NCI-H1930 (cell line): Measurements from ENCODE around the gene MRPL11.

Experiments used
- DNase-seq, 2 experiments: peaks; one replicate each; lab custom pipeline; 2025; lab: John Stamatoyannopoulos, UW

The MRPL11 gene

GRCh38 chr11:66438504-66439466 is at the start of gene MRPL11:
Gene MRPL11 (minus strand): TSS chr11:66438848. CDS start chr11:66438754, 94 bp downstream.
- DNase-seq, result peak; percentile 91

- no peak for DNase-seq
Measured at GRCh38 chr11:66484806-66485380, 46.2 kb upstream of the MRPL11 start.

- DNase-seq, result peak; percentile 94
Measured at GRCh38 chr11:66480117-66480938, 41.7 kb upstream of the MRPL11 start, which contains the start of gene DPP3. Gene DPP3 (plus strand): TSS chr11:66480434. CDS start chr11:66482201, 1,767 bp downstream.

GRCh38 chr11:66479394-66480116 is 40.9 kb upstream of the MRPL11 start:
- DNase-seq, result peak in 1 of 2 experiments; percentile 70

GRCh38 chr11:66478729-66479393 is 40.2 kb upstream of the MRPL11 start:
- DNase-seq, result peak in 1 of 2 experiments; percentile 21

- DNase-seq, result no peak
Measured at GRCh38 chr11:66477263-66478201, 38.9 kb upstream of the MRPL11 start.

- DNase-seq, result no peak
Measured at GRCh38 chr11:66476841-66477251, 38.2 kb upstream of the MRPL11 start.

- DNase-seq, result no peak
Measured at GRCh38 chr11:66476173-66476840, 37.7 kb upstream of the MRPL11 start.

GRCh38 chr11:66475349-66476172 is 36.9 kb upstream of the MRPL11 start:
- DNase-seq, result no peak

- DNase-seq, result no peak
Measured at GRCh38 chr11:66473608-66474515, 35.2 kb upstream of the MRPL11 start.

- DNase-seq, result no peak
Measured at GRCh38 chr11:66473167-66473566, 34.5 kb upstream of the MRPL11 start.

- no peak for DNase-seq
Measured at GRCh38 chr11:66472054-66472453, 33.4 kb upstream of the MRPL11 start.

GRCh38 chr11:66471142-66471541 is 32.5 kb upstream of the MRPL11 start:
- DNase-seq, result no peak

GRCh38 chr11:66470015-66470414 is 31.4 kb upstream of the MRPL11 start:
- no peak for DNase-seq

- DNase-seq, result no peak
Measured at GRCh38 chr11:66469441-66469840, 30.8 kb upstream of the MRPL11 start.

GRCh38 chr11:66468691-66469090 is 30.0 kb upstream of the MRPL11 start:
- no peak for DNase-seq

- DNase-seq, result no peak
Measured at GRCh38 chr11:66467756-66468155, 29.1 kb upstream of the MRPL11 start.
